AG08396 (cell line): ENCODE results near the gene WNT3.
"Not testable (repeated sequence)": the region's sequence is repeated elsewhere in the genome, so short reads cannot be mapped to it uniquely, and the experiment has no call there.

ENCODE experiments used
- DNase-seq: peaks from one replicate; pipeline ENCODE4 v3.0.0; 2012; ENCODE audit warnings: low spot score, mixed read lengths

The WNT3 gene

DNA sequence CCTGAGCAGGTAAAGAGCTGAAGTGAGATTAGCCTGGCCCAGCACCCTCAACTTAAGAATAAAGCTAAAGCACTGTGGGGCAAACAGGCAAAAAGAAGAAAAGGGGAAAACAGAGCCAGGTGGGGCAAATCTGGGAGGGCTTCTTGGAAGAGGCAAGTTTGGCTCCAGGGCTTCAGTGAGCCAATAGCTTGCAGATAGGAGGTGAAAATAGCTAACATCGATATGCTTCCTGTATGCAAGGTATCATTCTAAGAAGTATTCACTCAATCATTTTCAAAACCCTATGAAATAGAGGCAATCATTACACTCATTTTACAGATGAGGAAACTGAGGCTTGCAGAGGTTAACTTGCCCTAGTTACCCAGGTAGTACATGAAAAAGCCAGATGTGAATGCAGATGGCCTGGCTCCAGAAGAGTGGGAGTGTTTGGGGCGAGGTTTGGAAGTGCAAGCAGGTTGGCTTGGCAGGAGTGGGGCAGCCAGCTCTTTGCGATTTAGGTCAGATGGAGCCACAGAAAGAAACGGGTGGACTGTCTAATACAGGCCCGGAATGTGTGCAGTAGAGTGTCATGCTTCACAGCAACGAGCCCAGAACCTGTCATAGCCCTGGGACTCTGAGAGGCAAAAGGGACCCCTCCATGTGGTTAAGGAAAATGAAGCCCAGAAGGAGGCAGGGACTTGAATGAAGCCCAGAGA lies 5.7 kb downstream of the WNT3 start:
- no peak for DNase-seq

GRCh38 chr17:46811978-46812583 lies 6.4 kb downstream of the WNT3 start:
- no peak for DNase-seq

- DNase-seq, result no peak
Observed at GRCh38 chr17:46810837-46811236, 7.7 kb downstream of the WNT3 start.

GRCh38 chr17:46809110-46809571 lies 9.4 kb downstream of the WNT3 start:
- no peak for DNase-seq

DNA sequence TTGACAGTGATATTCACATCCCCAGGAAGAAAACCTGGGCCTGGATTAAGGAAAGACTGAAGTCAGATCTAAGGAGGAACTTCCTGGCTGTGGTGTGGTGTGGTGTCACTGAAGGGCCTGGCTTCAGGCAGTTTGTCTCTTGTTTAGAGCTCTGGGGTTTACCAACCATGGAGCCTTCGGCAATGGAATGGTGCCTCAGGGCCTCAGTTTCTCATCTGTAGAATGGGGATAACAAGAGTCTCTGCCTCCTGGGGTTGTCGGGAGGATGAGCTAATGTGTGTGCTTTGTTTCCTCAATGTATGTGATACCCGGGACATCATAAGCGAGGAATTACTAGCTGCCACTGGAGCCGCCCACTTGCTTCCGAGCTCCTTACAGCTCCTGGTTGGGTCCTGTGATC lies 12.7 kb downstream of the WNT3 start:
- no peak for DNase-seq

GRCh38 chr17:46803544-46803943 lies 14.9 kb downstream of the WNT3 start:
- no peak for DNase-seq

DNA sequence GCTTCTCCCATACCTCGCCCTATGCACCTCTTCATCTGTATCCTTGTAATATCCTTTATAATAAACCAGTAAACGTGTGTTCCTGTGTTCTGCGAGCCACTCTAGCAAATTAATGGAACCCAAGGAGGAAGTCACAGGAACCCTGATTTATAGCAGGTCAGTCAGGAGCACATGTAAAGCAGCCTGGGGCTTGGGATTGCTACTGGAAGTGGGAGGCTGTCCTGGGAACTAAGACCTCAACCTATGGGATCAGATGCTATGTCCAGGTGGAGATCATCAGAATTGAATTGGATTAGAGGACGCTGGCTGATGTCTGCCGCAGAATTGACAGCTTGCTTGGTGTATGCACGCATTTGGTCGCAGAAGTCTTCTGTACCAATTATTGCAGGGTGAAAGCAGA lies 15.7 kb downstream of the WNT3 start:
- no peak for DNase-seq

DNA sequence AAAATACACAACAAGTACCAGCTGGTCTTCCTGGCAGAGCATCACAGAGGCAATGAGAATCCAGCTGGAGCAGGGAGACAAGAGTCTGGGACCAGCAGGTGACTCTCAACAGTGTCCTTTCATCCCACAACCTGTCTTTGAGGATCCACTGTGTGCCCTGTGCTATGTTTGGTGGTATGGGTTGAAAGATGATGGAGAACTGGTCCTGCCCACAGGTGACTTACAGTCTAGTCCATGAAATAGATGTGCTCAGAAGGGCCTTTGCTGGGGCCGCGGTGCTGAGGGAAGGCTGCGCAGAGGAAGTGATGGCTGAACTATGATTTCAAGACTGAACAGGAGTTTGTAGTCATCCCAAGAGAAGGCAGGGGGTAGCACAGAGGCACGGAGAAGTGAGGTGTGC lies 17.9 kb downstream of the WNT3 start:
- DNase-seq, result no peak

DNA sequence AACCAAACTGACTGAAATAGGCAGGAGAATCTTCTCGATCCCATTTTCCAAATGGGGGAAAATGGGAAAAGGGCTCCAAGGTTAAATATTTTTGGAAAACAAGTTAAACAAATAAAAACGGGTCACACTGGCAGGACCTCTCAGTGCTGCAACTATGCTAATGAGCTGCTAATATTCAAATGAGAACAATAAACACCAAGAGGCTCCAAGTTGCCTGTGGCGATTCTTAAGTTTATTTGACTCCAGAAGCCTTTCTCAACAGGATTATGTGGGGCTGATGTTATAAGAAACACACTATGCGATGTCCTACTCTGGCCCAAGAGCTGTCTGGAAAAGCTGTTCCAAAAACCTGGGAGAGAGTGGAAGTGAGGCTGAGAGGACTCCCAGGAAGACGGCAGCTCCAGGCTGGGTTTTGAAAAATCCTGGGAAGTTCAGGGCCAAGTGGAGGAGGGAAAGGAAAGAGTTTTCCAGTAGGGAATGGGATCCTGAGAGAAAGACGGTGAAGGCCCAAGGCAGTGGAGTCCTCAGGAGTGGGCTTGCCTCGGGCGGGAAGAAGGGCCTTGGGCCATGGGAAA lies 21.4 kb downstream of the WNT3 start:
- DNase-seq, result no peak

- no peak for DNase-seq
Observed at GRCh38 chr17:46796524-46796923, 22.0 kb downstream of the WNT3 start.

- DNase-seq, result no peak
Observed at GRCh38 chr17:46796084-46796483, 22.4 kb downstream of the WNT3 start.

DNA sequence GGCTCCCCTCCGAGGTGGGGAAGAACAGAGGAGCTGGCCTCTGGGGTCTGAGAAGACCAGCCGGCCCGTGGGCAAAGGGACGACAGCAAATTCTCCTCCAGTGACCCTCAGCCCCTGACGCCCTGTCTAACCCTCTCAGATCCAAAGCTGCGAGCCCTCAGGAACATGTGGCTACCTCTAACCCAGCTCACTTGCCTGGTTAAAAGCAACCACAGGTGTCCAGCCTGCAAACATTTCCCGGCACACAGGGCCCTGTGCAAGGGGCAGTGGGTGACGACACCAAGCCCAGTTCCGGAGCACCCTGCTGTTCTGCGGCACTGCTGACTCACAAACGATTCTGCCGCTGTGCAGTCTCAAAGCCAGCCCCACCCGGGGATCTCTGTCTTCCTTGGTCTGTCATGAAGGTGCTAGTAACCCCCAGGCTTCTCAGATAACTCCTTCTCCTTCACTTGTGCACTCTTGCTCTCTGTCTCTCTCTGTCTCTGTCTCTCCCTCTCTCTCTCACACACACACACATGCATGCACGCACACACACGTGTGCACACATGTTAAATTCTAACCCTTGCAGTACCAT lies 23.0 kb downstream of the WNT3 start:
- no peak for DNase-seq

- no peak for DNase-seq
Observed at GRCh38 chr17:46794318-46794717, 24.2 kb downstream of the WNT3 start.

DNA sequence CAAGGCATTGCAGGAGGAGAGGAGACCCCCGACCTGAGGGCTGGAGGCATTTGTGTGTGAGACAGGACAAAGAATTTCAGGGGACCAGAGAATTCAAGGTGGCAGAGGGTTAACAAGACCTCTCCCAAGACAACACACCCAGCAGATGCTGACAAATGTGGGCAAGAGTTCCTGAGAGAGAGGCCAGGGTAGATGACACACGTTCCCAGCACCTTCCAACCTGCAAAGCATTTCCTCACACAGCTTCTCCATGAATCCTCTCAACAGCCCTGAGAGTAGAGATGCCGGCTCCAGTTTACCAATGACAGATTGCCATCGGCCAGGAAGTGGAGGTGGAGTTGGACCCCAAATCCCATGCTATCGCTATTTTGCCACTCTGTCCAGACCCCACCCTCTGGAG lies 25.0 kb downstream of the WNT3 start:
- DNase-seq, result no peak

DNA sequence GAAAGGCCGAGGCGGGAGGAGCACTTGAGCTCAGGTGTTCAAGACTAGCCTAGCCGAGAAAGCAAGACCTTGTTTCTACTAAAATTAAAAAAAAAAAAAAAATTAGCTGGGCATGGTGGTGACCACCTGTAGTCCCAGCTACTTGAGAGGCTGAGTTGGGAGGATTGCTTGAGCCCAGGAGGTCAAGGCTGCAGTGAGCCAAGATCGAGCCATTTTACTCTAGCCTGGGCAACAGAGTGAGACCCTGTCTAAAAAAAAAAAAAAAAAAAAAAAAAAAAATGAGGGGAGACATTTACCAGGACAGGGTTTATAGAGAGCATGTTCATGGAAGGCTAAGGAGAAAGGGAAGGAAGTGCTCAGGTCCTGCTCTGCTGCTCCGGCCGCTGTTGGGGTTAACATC lies 25.5 kb downstream of the WNT3 start:
- not testable (repeated sequence) for DNase-seq

DNA sequence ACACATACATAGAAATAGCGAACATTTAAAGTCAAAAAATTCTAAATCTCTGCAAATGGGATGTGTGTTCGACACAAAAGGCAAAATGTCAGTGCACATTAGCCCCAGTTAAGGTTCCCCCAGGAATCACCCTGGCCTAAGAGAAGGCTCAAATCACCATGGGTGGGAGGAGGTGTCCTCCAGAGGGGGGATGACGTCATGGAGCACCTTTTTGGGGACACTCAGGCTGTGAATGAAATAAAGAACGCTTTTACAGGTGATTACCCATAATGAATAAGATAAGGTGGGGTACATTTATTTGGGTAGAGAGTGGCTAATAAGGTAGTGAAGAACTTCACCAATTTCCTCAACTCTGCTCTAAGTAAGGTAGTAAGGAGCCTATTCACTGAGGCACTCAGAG lies 26.4 kb downstream of the WNT3 start:
- no peak for DNase-seq

GRCh38 chr17:46791531-46791930 lies 27.0 kb downstream of the WNT3 start:
- no peak for DNase-seq

GRCh38 chr17:46790216-46790615 lies 28.3 kb downstream of the WNT3 start:
- no peak for DNase-seq

GRCh38 chr17:46789610-46790009 lies 28.9 kb downstream of the WNT3 start:
- DNase-seq, result no peak

DNA sequence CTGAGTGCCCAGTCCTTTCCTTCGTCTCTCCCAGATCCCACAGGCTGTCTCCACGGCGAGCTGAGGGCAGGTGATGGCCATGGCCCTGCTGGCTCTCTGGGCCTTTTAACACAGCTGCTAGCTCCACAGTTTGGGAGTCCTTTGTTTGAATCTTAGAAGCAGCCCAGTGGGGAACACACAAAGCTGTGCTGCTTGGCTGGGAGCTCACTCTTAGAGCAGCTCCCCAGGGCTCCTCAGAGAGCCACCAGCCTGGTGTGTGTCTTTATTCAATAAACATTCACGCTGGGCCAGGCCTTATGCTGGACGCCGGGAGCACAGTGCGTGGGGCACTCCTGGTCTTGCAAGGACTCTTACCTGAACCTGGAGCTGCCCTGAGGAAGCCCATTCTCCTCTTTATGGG lies 29.7 kb downstream of the WNT3 start:
- no peak for DNase-seq

DNA sequence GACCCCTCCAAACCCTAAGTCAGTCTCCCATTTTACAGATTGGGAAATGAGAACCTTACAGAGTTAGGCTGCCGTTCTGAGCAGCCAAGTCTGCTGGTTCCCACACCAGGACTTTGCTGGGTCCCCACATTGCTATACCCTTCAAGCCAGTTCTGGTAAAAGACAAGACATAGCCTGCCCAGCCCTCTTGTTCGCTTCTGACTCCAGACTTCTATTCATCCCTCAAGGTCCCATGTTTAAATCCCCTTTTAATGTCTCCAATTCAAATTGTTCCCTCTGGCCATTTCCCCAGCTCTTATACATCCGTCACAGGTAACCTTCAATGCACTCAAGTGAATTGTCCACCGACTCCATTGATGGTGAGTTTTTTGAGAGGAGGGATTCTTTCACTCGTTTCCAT lies 30.2 kb downstream of the WNT3 start:
- DNase-seq, result no peak

DNA sequence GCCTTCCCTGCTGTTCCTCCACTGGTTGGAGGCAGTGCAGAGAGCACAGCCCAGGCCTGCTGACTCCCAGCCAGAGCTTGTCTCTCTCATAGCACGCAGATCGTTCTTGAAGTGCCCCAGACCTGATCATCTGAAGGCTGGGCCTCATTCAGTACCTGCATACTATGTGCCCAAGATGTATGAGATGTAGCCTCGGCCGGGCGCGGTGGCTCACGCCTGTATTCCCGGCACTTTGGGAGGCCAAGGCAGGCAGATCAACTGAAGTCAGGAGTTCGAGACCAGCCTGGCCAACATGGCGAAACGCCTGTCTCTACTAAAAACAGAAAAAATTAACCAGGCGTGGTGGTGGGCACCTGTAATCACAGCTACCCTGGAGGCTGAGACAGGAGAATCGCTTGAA lies 31.0 kb downstream of the WNT3 start:
- DNase-seq, result no peak

GRCh38 chr17:46785696-46786095 lies 32.8 kb downstream of the WNT3 start:
- no peak for DNase-seq
